Nephron progenitor cell (in vitro differentiated cells): ENCODE results near the gene DACH1.

Experiments used
- DNase-seq: peaks from one replicate; pipeline ENCODE4 v3.0.0; 2021
- H3K27ac Mint-ChIP-seq: 2 replicates; pipeline ENCODE4 v1.8.0; 2021; ENCODE audit warnings: mild to moderate bottlenecking, moderate library complexity, mixed read lengths
- H3K27me3 Mint-ChIP-seq: 2 replicates; pipeline ENCODE4 v1.8.0; 2021; ENCODE audit warnings: mild to moderate bottlenecking, low read depth, mixed read lengths; ENCODE audit not compliant: poor library complexity
- H3K36me3 Mint-ChIP-seq: 2 replicates; pipeline ENCODE4 v1.8.0; 2021; ENCODE audit warnings: low read depth, mixed read lengths
- H3K4me1 Mint-ChIP-seq: 2 replicates; pipeline ENCODE4 v1.8.0; 2021; ENCODE audit warnings: mixed read lengths
- H3K4me3 Mint-ChIP-seq: 2 replicates; pipeline ENCODE4 v1.8.0; 2021; ENCODE audit warnings: mild to moderate bottlenecking, moderate library complexity, mixed read lengths
- H3K9me3 Mint-ChIP-seq: 2 replicates; pipeline ENCODE4 v1.8.0; 2021; ENCODE audit warnings: mild to moderate bottlenecking, moderate library complexity, mixed read lengths
- CTCF ChIP-seq: fragments of 200-600 bp; sonication (generic); IDR thresholded peaks from 2 replicates; pipeline ENCODE4 v1.5.0; 2021; ENCODE audit warnings: antibody characterized with exemption

Gene DACH1

GRCh38 chr13:71412231-71412630 is 454.8 kb downstream of the DACH1 start:
- TF ChIP-seq CTCF = no peak
- Mint-ChIP-seq H3K4me3 (no peak overlapping the region), H3K4me1 (peaks cover 10% of the 10 kb centered on the region), H3K9me3 (peaks cover 9% of the 10 kb centered on the region), H3K27ac (no peak overlapping the region), H3K36me3 (peaks cover 7% of the 10 kb centered on the region), H3K27me3 (peaks cover 4% of the 10 kb centered on the region)
- DNase-seq = no peak

- Mint-ChIP-seq H3K36me3 (no peaks in the 10 kb centered on the region), H3K9me3 (no peaks in the 10 kb centered on the region), H3K4me3 (no peak overlapping the region), H3K4me1 (peaks cover 10% of the 10 kb centered on the region), H3K27me3 (peaks cover 5% of the 10 kb centered on the region), H3K27ac (no peak overlapping the region)
- no peak for TF ChIP-seq CTCF
- DNase-seq = no peak
Measured at GRCh38 chr13:71408416-71408815, 458.6 kb downstream of the DACH1 start.

GRCh38 chr13:71399631-71400215 is 467.3 kb downstream of the DACH1 start:
- Mint-ChIP-seq H3K36me3 (no peaks in the 10 kb centered on the region), H3K9me3 (no peaks in the 10 kb centered on the region), H3K27me3 (peaks cover 6% of the 10 kb centered on the region), H3K4me1 (peaks cover 34% of the 10 kb centered on the region), H3K4me3 (no peak overlapping the region), H3K27ac (no peak overlapping the region)
- no peak for DNase-seq
- TF ChIP-seq CTCF = no peak

GRCh38 chr13:71396149-71396548 is 470.9 kb downstream of the DACH1 start:
- peaks cover 13% of the 10 kb centered on the region for H3K36me3 Mint-ChIP-seq
- TF ChIP-seq CTCF = no peak
- H3K4me1 Mint-ChIP-seq = peaks cover 35% of the 10 kb centered on the region
- no peak overlapping the region for H3K27ac Mint-ChIP-seq
- no peak for DNase-seq
- no peak overlapping the region for H3K4me3 Mint-ChIP-seq
- H3K9me3 Mint-ChIP-seq = peaks cover 14% of the 10 kb centered on the region
- peaks cover 2% of the 10 kb centered on the region for H3K27me3 Mint-ChIP-seq

- Mint-ChIP-seq H3K36me3 (peaks cover 13% of the 10 kb centered on the region), H3K9me3 (peaks cover 25% of the 10 kb centered on the region), H3K4me3 (peak overlapping the region; percentile 29), H3K27ac (peak overlapping the region; percentile 93), H3K27me3 (peaks cover 2% of the 10 kb centered on the region), H3K4me1 (peaks cover 24% of the 10 kb centered on the region)
- DNase-seq = peak; percentile 8
- TF ChIP-seq CTCF = no peak
Measured at GRCh38 chr13:71395053-71395452, 472.0 kb downstream of the DACH1 start.

- H3K36me3 Mint-ChIP-seq = peaks cover 13% of the 10 kb centered on the region
- no peak overlapping the region for H3K4me3 Mint-ChIP-seq
- H3K27me3 Mint-ChIP-seq = peaks cover 2% of the 10 kb centered on the region
- no peak for DNase-seq
- H3K27ac Mint-ChIP-seq = no peak overlapping the region
- peaks cover 26% of the 10 kb centered on the region for H3K9me3 Mint-ChIP-seq
- no peak for TF ChIP-seq CTCF
- H3K4me1 Mint-ChIP-seq = peaks cover 18% of the 10 kb centered on the region
Measured at GRCh38 chr13:71394176-71394575, 472.8 kb downstream of the DACH1 start.
